Hepatocyte (in vitro differentiated cells): ENCODE data around the gene AOC3.

Experiments
- EZH2 ChIP-seq: fragments of 200-600 bp; sonication (generic); IDR thresholded peaks from 2 replicates; pipeline ENCODE4 v1.6.1; 2016; ENCODE audit warnings: antibody characterized with exemption, mild to moderate bottlenecking, borderline replicate concordance
- EZH2phosphoT487 ChIP-seq: fragments of 200-600 bp; sonication (generic); IDR thresholded peaks from one replicate; pipeline ENCODE4 v1.6.1; 2018; ENCODE audit warnings: antibody characterized with exemption, mild to moderate bottlenecking, low read depth, moderate library complexity; ENCODE audit not compliant: unreplicated experiment, severe bottlenecking
- TF ChIP-seq, protein P1 (sequence below): fragments of 200-600 bp; sonication (generic); IDR thresholded peaks from 2 replicates; pipeline ENCODE4 v1.5.1; 2016; ENCODE audit warnings: antibody characterized with exemption, mild to moderate bottlenecking; ENCODE audit not compliant: poor library complexity

DNA sequence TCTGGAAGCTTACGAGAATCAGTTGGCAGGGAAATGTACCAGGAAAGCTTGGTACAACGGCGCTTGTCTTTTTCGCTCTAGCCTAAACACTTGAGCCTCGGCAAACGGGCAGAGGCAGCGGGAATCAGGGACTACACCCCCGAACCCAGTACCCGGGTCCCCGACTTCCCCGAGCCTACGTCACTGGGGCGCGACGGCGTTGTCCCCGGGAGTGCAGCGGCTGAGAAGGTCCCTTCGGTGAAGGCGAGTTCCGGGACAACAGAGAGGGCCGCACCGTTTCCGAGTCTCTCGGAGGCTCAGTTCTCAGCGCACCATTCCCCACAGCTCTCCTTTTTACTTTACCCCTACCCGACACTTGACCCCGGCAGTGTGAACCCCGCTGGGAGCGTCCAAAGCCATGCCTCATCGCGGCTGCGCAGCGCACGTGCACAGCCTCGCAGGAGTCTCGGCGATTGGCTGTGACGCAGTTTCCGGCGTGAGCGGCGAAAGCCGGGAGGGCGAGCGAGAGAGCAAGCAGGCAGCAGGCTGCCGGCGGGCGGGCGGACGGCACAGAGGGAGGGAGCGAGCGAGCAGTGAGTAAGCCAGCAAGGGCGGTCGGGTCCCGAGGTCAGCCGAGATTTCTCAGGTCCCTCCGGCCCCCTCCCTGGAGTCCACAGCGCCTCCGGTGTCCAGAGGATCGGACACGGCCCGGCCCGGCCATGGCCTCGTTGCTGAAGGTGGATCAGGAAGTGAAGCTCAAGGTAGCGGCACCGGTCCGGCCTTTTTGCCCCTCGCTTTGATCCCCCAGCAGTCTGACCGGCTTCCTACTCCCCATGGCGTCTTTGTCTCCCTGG, 17.8 kb upstream of the AOC3 start, which contains the start of gene PSME3:
- TF ChIP-seq EZH2 (no peak), EZH2phosphoT487 (no peak)
- TF ChIP-seq, protein P1, sequence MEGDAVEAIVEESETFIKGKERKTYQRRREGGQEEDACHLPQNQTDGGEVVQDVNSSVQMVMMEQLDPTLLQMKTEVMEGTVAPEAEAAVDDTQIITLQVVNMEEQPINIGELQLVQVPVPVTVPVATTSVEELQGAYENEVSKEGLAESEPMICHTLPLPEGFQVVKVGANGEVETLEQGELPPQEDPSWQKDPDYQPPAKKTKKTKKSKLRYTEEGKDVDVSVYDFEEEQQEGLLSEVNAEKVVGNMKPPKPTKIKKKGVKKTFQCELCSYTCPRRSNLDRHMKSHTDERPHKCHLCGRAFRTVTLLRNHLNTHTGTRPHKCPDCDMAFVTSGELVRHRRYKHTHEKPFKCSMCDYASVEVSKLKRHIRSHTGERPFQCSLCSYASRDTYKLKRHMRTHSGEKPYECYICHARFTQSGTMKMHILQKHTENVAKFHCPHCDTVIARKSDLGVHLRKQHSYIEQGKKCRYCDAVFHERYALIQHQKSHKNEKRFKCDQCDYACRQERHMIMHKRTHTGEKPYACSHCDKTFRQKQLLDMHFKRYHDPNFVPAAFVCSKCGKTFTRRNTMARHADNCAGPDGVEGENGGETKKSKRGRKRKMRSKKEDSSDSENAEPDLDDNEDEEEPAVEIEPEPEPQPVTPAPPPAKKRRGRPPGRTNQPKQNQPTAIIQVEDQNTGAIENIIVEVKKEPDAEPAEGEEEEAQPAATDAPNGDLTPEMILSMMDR: no peak
